GM03348 (cell line): ENCODE measurements around the gene ABLIM1.

ENCODE experiments used
- DNase-seq: peaks from one replicate; pipeline ENCODE4 v3.0.0; 2012; ENCODE audit warnings: low spot score

The ABLIM1 gene

GRCh38 chr10:114387784-114388183 lies 270.3 kb downstream of the ABLIM1 start:
- no peak for DNase-seq

GRCh38 chr10:114386452-114386851 lies 271.6 kb downstream of the ABLIM1 start:
- no peak for DNase-seq

GRCh38 chr10:114385557-114385956 lies 272.5 kb downstream of the ABLIM1 start:
- DNase-seq, result no peak

- no peak for DNase-seq
Measured at GRCh38 chr10:114384601-114385000, 273.5 kb downstream of the ABLIM1 start.

- no peak for DNase-seq
Measured at GRCh38 chr10:114384181-114384580, 273.9 kb downstream of the ABLIM1 start.
